Stimulated activated CD8-positive, alpha-beta memory T cell treated with anti-CD3 and anti-CD28 coated beads, Interleukin-4, amount 100 ng/mL, for 24 hours (primary cell): ENCODE results near the gene WDR17.

Source experiments
- DNase-seq: peaks from one replicate; pipeline ENCODE4 v3.0.0-alpha.2; 2020; ENCODE audit warnings: low read depth

The WDR17 gene

GRCh38 chr4:176065435-176066291 lies at the start of gene WDR17:
Gene WDR17 (plus strand): TSS chr4:176065841. CDS start chr4:176111581, 45,740 bp downstream.
- DNase-seq: peak; percentile 68

GRCh38 chr4:176016601-176017000 lies 49.0 kb upstream of the WDR17 start:
- no peak for DNase-seq

- DNase-seq: no peak
Measured at GRCh38 chr4:176020481-176021085, 45.1 kb upstream of the WDR17 start.

DNA sequence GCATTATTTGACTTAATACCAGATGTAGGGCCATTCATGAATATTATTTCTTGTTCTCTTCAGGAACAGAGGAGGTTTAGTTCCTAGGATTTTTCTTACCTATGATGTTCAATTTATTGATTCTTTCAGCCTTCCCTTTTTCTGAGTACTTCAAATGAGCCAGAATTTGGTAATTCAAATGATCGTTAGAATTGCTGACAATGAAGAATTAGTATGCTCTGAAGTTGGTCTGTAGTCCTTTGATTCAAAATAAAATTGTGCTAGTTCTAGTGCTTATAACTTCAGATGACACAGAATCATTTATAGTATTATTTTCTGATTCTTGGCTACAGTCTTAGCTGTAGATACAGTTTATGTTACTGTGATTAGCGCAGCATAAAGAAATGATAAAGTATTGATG lies 35.2 kb upstream of the WDR17 start:
- no peak for DNase-seq

DNA sequence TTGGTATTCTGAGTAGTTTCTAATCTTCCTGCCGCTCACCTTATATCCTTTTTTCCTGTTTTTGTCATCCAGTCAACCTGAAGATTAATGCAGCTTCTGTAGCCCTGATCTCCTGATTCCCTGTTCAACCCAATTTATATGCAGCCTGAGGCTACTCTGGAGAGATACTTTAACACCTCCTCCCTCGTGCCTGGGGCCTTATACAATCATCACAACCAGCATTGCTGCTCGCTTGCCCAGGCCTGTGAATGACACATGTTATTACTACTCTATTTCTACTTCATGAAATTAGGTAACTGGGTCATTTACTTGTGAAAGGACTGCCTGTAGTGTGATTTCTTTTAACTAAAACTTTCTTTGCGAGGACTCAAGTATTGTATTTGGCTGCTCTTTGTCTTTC lies 33.7 kb upstream of the WDR17 start:
- no peak for DNase-seq

DNA sequence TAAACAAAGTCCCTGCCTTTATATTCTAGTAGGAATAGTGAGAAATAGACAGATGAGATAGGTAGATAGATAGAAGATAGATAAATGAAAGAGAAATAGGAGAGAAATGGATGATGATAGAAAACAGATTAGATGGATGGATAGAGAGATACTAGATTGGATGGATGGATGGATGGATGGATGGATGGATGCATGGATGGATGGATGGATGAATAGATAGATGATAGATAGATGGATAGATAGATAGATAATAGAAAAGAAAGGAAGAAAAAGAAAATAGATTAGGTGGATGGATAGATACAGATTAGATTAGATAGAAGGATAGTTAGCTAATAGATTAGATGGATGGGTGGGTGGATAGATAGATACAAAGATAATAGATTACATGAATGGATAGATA lies 33.2 kb upstream of the WDR17 start:
- no peak for DNase-seq

DNA sequence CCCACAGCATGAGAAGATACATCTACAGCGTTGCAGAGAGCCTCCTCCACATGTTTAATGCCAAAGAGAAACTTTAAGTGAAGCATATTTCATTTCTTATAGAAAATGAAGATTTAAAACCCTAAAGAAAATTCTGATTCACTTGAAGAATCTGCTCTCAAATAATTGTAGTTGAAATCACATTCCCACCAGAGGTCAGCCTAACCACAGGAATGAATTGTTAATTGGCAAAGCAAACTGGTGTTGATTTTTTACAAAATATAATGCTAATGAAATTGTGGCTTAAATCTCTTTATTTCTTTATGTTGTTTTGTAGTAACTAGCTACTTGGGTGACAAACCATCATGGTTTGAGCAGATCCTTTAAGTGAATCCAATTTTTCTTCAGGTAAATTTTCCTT lies 31.1 kb upstream of the WDR17 start:
- no peak for DNase-seq

DNA sequence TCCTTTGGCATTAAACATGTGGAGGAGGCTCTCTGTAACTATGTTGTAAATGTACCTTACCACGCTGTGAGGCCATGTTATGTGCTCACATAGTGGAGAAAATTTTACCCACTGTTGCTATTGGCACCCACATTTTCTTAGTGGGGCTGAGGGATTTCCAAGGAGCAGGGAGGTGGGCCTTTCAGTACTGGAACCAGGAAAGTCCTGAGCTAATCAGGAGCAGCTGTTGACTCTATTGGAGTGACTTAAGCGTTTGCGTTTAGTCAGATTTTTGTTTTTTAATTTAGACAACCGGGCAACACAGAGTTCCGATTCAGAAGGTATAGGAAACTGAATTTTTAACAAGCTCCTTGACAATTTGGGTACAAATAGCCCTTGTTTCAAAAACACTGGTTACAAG lies 30.7 kb upstream of the WDR17 start:
- DNase-seq: no peak

DNA sequence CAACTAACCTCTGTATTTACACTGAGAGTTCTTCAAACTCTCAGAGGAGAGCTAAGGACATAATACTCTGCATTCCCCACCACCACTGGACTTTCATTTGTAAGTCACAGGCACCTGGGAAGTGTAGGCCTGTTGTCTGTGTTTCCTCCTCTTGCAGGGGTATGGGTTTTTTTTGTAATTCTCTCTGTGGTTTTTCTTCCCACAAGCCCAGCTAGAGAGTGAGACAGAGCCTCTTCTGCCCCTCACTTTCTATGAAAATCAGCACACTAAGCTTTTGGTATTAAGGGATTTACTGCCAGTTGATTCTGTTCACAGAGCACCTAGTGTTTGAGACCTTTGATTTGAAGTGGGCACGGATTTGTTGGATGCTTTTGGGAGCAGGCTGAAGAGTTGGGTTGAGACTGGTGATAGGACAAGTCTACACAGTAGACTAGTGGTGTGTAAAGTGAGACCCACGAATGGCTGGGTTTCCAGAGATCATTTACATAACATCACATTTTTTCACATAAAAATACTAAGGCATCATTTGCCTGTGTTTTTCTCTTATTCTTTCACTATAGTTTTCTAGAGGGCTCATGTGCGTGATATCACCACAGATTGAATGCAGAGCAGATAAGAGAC lies 28.9 kb upstream of the WDR17 start:
- no peak for DNase-seq

DNA sequence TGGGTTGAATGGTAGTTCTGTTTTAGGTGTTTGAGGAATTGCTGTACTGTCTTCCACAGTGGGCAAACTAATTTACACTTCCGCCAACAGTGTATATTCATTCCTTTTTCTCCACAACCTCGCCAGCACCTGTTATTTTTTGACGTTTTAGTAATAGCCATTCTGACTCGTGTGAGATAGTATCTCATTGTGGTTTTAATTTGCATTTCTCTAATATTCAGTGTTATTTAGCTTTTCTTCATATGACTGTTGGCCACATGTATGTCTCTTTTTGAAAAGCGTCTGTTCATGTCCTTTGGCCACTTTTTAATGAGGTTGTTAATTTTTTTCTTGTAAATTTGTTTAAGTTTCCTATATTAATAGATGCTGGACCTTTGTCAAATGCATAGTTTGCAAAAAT lies 26.9 kb upstream of the WDR17 start:
- no peak for DNase-seq

- DNase-seq: no peak
Measured at GRCh38 chr4:176042195-176042594, 23.4 kb upstream of the WDR17 start.

GRCh38 chr4:176043838-176044588 lies 21.6 kb upstream of the WDR17 start:
- DNase-seq: no peak

DNA sequence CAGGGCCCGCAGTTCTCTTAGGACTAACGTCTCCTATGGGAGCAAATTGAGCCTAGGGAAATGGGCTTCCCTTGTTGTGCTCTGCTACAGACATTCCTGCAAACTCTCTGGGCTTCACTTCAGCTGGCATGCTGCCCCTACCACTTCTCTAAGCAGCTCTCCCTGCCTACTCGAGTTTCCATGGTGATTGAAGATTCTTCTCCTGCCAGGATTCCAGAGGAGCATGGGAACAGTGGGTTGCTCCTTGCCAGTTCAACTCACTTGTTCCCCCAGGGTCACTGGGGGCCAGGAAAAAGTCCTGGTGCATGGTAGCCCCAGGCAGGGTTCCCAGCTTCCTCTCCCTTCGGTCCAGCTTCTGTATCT lies 21.1 kb upstream of the WDR17 start:
- no peak for DNase-seq

GRCh38 chr4:176048631-176049030 lies 17.0 kb upstream of the WDR17 start:
- no peak for DNase-seq

- DNase-seq: no peak
Measured at GRCh38 chr4:176052744-176053143, 12.9 kb upstream of the WDR17 start.

- DNase-seq: no peak
Measured at GRCh38 chr4:176053785-176054184, 11.9 kb upstream of the WDR17 start.

- no peak for DNase-seq
Measured at GRCh38 chr4:176054942-176055341, 10.7 kb upstream of the WDR17 start.

GRCh38 chr4:176063718-176064117 lies 1.9 kb upstream of the WDR17 start:
- no peak for DNase-seq

GRCh38 chr4:176064539-176064938 lies 1.1 kb upstream of the WDR17 start:
- no peak for DNase-seq

DNA sequence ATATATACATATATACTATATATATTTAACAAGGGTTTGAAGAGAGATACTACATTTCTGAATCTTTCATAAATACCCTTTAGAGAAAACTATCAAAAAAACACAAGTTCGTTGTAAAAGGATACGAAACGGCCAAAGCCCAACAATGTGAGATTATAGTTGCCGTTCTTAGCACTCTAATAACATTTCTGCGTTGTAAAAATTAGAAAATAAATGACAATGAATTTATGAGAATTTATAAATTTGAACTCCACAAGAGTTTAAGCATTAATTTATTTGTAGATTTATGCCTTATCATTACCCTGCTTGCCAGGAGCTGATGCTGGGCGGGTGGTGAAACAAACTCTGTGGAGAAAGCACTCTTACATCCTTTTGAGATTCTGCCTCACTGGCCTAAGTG lies 1.1 kb downstream of the WDR17 start:
- no peak for DNase-seq

GRCh38 chr4:176077561-176077960 lies 11.9 kb downstream of the WDR17 start:
- DNase-seq: no peak

GRCh38 chr4:176084769-176085168 lies 19.1 kb downstream of the WDR17 start:
- no peak for DNase-seq

DNA sequence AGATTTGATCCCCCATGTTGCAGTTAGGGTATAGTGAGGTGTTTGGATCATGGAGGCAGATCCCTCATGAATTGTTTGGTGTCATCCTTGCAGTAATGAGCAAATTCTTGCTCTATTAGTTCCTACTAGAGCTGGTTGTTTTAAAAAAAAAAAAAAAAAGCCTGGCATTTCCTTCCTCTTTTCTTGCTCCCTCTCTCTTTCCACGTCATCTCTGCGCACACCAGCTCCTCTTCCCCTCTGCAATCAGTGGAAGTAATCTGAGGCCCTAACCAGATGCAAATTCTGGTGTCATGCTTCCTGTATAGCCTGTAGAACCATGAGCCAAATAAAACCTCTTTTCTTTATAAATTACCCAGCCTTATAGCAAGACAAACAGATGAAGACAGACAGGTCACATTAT lies 24.5 kb downstream of the WDR17 start:
- DNase-seq: no peak
